ENCODE measurements around the gene CHIT1. TPM values are rescaled to one million over a fixed set of nuclear protein-coding genes. Genes with fewer than 3 reads are reported as not detected.

Gene CHIT1
- total and polyA plus RNA-seq, 2 of the 13 experiments (the other 11 are each of a cell fraction or from before 2014, with no cell fraction given), result not detected

GRCh38 chr1:203186446-203187303 lies 42.8 kb downstream of the CHIT1 start, which contains the start of gene CHI3L1:
CHI3L1 (minus strand) TSS chr1:203186704; CDS start chr1:203186623, 81 bp downstream.
- ChIA-PET CTCF (ENCODE audit: low intra/inter-chr PET ratio, low total read pairs) (no interaction called here), POLR2A (no interaction called here)
- 8% methylated on average over 14 of the region's 14 CpGs for WGBS (ENCODE audit: low lambda C conversion rate)
- Histone ChIP-seq H3K27me3 (ENCODE audit: control insufficient read depth in 1 of 2, insufficient read depth in 2 of 2, low read length in 2 of 2) (peaks cover 0 to 18% of the 10 kb centered on the region in 2 experiments; a peak in 3 of 5 replicates), H3K79me2 (ENCODE audit: insufficient read depth, low read length) (no peaks in the 10 kb centered on the region), H3K4me2 (ENCODE audit: low read depth, low read length) (no peak within 1 kb of the TSS), H3K9ac (ENCODE audit: insufficient read depth, low read depth, low read length) (no peak within 1 kb of the TSS), H3K9me3 (ENCODE audit: low read length) (no peaks in the 10 kb centered on the region), H4K20me1 (ENCODE audit: insufficient read depth, low read length) (no peaks in the 10 kb centered on the region), H3K36me3 (replicated peaks in 1 of 2; ENCODE audit: control insufficient read depth in 1 of 2, insufficient read depth in 2 of 2, low read length in 2 of 2) (no peaks in the 10 kb centered on the region), H3K4me3 (replicated peaks in 1 of 3; ENCODE audit: insufficient read depth in 1 of 3, low read depth in 2 of 3, low read length in 3 of 3) (no peak within 1 kb of the TSS), H3K4me1 (ENCODE audit: insufficient read depth, low read length) (no peaks in the 10 kb centered on the region), H3K27ac (ENCODE audit: extremely low read length, insufficient read depth, low read length) (no peak within 1 kb of the TSS), H2AFZ (ENCODE audit: low read length) (no peak within 1 kb of the TSS)
- intact Hi-C loops (cut with micrococcal nuclease; ENCODE audit: unreplicated experiment) (no loop called here), in situ Hi-C loops (cut with HindIII; ENCODE audit: extremely low pct_ligation_motif_present, low pct_unique_long_range_greater_than_20kb) (no loop called here)
- DNase-seq (ENCODE audit: low spot score) (no peak), FAIRE-seq (no peak), ATAC-seq (no peak)
- no peak for TF ChIP-seq AHR (CRISPR knock-in tag; IDR thresholded peaks at IDR 0.05)
- no peak for TF ChIP-seq SRSF1 (optimal IDR thresholded peaks at IDR 0.05; ENCODE audit: low read depth, low read length)
- TF ChIP-seq ZNF296 (CRISPR knock-in tag; conservative IDR thresholded peaks at IDR 0.05), result no peak
- TF ChIP-seq ZKSCAN1 (IDR thresholded peaks at IDR 0.05; ENCODE audit: low read length), result no peak
- no peak for TF ChIP-seq ZNF350 (CRISPR knock-in tag; IDR thresholded peaks at IDR 0.05; ENCODE audit: borderline replicate concordance, low read depth)
- TF ChIP-seq CBX1 (IDR thresholded peaks at IDR 0.05; ENCODE audit: low read depth), result no peak
- no peak for TF ChIP-seq KLF12 (CRISPR knock-in tag; IDR thresholded peaks at IDR 0.05; ENCODE audit: borderline replicate concordance)
- TF ChIP-seq ZNF20 (CRISPR knock-in tag; IDR thresholded peaks at IDR 0.05), result no peak
- no peak for TF ChIP-seq CEBPG (CRISPR knock-in tag; IDR thresholded peaks at IDR 0.05)
- no peak for TF ChIP-seq PAWR (CRISPR knock-in tag; IDR thresholded peaks at IDR 0.05; ENCODE audit: borderline replicate concordance)
- TF ChIP-seq MLLT10 (CRISPR knock-in tag; IDR thresholded peaks at IDR 0.05), result no peak
- TF ChIP-seq MTA3 (CRISPR knock-in tag; IDR thresholded peaks at IDR 0.05), result no peak
- TF ChIP-seq ZBTB25 (CRISPR knock-in tag; IDR thresholded peaks at IDR 0.05), result no peak
- TF ChIP-seq SOX6 (IDR thresholded peaks at IDR 0.05), result no peak
- TF ChIP-seq SOX6 (CRISPR knock-in tag; IDR thresholded peaks at IDR 0.05), result no peak
- no peak for TF ChIP-seq NCOA2 (CRISPR knock-in tag; IDR thresholded peaks at IDR 0.05)
- TF ChIP-seq GRHL1 (CRISPR knock-in tag; conservative IDR thresholded peaks at IDR 0.05), result no peak
- no peak for TF ChIP-seq RFX5 (IDR thresholded peaks at IDR 0.05; ENCODE audit: low read depth, low read length)
- no TSS peak for BruUV-seq (replicated peaks)

All from HepG2 (cell line).